Osteoblast (primary cell): ENCODE measurements around the gene SLIT3. TPM values are rescaled to one million over a fixed set of nuclear protein-coding genes. Genes with fewer than 3 reads are reported as not detected.

Experiments used
- DNase-seq: peaks from one replicate; pipeline ENCODE4 v3.0.0; 2011; ENCODE audit warnings: low spot score, mixed read lengths; ENCODE audit not compliant: insufficient read length; ENCODE audit errors: missing footprints
- H2AFZ ChIP-seq: 2 replicates; pipeline ENCODE4 v1.6.0; 2011; ENCODE audit warnings: mild to moderate bottlenecking, low read length
- H3K27ac ChIP-seq: 2 replicates; pipeline ENCODE4 v1.5.1; 2011; ENCODE audit warnings: mild to moderate bottlenecking, low read depth, low read length, moderate library complexity
- H3K27me3 ChIP-seq: 2 replicates; pipeline ENCODE4 v1.6.0; 2012; ENCODE audit warnings: mild to moderate bottlenecking, control low read depth, inconsistent platforms, low read length, moderate library complexity; ENCODE audit not compliant: insufficient read depth
- H3K36me3 ChIP-seq: 2 replicates; pipeline ENCODE4 v1.5.1; 2011; ENCODE audit warnings: mild to moderate bottlenecking, low read length, control low read depth, moderate library complexity; ENCODE audit not compliant: insufficient read depth
- H3K4me1 ChIP-seq: 2 replicates; pipeline ENCODE4 v1.5.1; 2011; ENCODE audit warnings: mild to moderate bottlenecking, low read length, control low read depth, moderate library complexity; ENCODE audit not compliant: insufficient read depth
- H3K4me2 ChIP-seq: 2 replicates; pipeline ENCODE4 v1.6.0; 2011; ENCODE audit warnings: mild to moderate bottlenecking, low read length; ENCODE audit not compliant: insufficient read depth
- H3K4me3 ChIP-seq: fragments of 200-600 bp; sonication (generic); 3 replicates; pipeline ENCODE4 v1.5.1; 2012; ENCODE audit warnings: mild to moderate bottlenecking, low read length, inconsistent platforms; ENCODE audit not compliant: insufficient read depth
- H3K79me2 ChIP-seq: 2 replicates; pipeline ENCODE4 v1.6.0; 2012; ENCODE audit warnings: mild to moderate bottlenecking, low read length, control low read depth, inconsistent platforms; ENCODE audit not compliant: insufficient read depth
- H3K9me3 ChIP-seq: 2 replicates; pipeline ENCODE4 v1.5.1; 2011; ENCODE audit warnings: low read depth, low read length, control low read depth
- H4K20me1 ChIP-seq: 2 replicates; pipeline ENCODE4 v1.6.0; 2012; ENCODE audit warnings: mild to moderate bottlenecking, low read length, control low read depth; ENCODE audit not compliant: insufficient read depth
- total RNA-seq: library from RNA; depleted of rRNA; stranded (reverse); fragments of >200 nt; gene quantifications from 2 replicates; pipeline ENCODE4 v1.2.3, GENCODE V29; 2012
- TF ChIP-seq, protein P1 (sequence below): IDR thresholded peaks from 2 replicates; pipeline ENCODE4 v1.5.1; 2011; ENCODE audit warnings: mild to moderate bottlenecking, low read depth, low read length, moderate library complexity; ENCODE audit errors: extremely low read depth

Gene SLIT3
- total RNA-seq, 1 donor, result 37.6 TPM

DNA sequence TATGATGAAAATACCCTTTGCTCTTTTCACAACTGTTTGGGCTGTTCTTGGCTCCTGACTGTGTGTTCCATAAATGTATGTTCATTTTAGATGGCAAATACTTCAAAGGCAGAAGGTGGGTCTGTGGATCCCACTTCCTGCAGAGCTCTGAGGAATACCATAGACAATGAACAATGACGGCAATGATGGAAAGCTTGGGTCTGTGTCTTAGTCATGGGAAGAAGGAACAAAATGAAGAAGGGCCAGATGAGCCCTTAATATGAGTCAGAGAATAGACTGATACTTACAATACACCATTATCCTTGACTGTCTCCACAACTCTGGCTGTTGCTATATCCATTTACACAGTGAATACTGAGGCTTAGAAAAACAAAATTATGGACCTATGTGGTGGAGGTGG is 126.0 kb downstream of the SLIT3 start:
- Histone ChIP-seq H3K9me3 (no peaks in the 10 kb centered on the region), H3K4me3 (no peak overlapping the region), H2AFZ (no peak overlapping the region), H4K20me1 (no peaks in the 10 kb centered on the region), H3K4me2 (no peak overlapping the region), H3K27me3 (no peaks in the 10 kb centered on the region), H3K27ac (no peak overlapping the region), H3K4me1 (no peaks in the 10 kb centered on the region), H3K79me2 (no peaks in the 10 kb centered on the region), H3K36me3 (no peaks in the 10 kb centered on the region)
- DNase-seq, result no peak
- TF ChIP-seq, protein P1, sequence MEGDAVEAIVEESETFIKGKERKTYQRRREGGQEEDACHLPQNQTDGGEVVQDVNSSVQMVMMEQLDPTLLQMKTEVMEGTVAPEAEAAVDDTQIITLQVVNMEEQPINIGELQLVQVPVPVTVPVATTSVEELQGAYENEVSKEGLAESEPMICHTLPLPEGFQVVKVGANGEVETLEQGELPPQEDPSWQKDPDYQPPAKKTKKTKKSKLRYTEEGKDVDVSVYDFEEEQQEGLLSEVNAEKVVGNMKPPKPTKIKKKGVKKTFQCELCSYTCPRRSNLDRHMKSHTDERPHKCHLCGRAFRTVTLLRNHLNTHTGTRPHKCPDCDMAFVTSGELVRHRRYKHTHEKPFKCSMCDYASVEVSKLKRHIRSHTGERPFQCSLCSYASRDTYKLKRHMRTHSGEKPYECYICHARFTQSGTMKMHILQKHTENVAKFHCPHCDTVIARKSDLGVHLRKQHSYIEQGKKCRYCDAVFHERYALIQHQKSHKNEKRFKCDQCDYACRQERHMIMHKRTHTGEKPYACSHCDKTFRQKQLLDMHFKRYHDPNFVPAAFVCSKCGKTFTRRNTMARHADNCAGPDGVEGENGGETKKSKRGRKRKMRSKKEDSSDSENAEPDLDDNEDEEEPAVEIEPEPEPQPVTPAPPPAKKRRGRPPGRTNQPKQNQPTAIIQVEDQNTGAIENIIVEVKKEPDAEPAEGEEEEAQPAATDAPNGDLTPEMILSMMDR, result no peak

DNA sequence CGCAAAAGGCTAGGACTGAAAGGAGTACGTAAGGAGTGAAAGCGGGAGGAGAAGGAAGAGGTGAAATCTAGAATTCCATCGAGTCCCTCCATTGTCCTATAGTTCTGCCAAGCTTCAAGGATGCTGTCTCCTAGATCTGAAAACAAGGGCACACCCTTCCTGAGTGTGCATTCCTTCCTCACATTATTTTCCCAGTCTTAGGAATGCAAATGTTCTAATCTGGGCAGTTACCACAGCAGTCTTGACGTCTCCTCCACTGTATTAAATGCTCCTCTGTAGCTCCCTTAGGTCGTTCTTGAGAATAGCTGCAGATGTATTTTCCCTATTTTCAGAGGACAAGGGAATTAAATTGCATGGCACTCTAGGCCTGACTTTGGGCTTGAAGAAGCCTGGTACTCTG is 127.6 kb downstream of the SLIT3 start:
- H3K4me2 ChIP-seq, result no peak overlapping the region
- no peak for DNase-seq
- H3K4me3 ChIP-seq, result no peak overlapping the region
- TF ChIP-seq, protein P1, result no peak
- H4K20me1 ChIP-seq, result no peaks in the 10 kb centered on the region
- no peaks in the 10 kb centered on the region for H3K27me3 ChIP-seq
- H3K4me1 ChIP-seq, result no peaks in the 10 kb centered on the region
- H3K9me3 ChIP-seq, result no peaks in the 10 kb centered on the region
- no peaks in the 10 kb centered on the region for H3K79me2 ChIP-seq
- no peaks in the 10 kb centered on the region for H3K36me3 ChIP-seq
- no peak overlapping the region for H3K27ac ChIP-seq
- no peak overlapping the region for H2AFZ ChIP-seq

DNA sequence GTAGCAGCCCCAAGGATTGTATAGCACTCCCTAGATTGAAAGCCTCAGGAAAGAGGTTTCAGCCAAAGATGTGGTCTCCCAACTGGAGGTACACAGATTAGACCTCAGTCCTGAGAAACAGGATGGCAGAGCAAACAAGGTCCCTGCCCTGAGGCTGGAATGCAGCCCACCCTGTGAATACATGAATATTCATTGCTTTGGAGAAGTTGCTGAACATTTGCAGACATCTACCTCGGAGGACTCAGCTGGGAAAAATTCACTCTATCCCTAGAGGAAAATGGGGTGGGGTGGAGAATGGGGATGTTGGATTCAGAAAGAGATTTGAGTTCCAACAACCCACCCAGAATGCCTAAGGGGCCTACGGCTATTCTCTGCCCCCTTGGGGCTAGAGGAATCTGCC is 129.4 kb downstream of the SLIT3 start:
- Histone ChIP-seq H4K20me1 (no peaks in the 10 kb centered on the region), H2AFZ (no peak overlapping the region), H3K36me3 (no peaks in the 10 kb centered on the region), H3K79me2 (no peaks in the 10 kb centered on the region), H3K27me3 (no peaks in the 10 kb centered on the region), H3K9me3 (no peaks in the 10 kb centered on the region), H3K27ac (no peak overlapping the region), H3K4me2 (no peak overlapping the region), H3K4me1 (no peaks in the 10 kb centered on the region), H3K4me3 (no peak overlapping the region)
- TF ChIP-seq, protein P1, result no peak
- DNase-seq, result no peak

DNA sequence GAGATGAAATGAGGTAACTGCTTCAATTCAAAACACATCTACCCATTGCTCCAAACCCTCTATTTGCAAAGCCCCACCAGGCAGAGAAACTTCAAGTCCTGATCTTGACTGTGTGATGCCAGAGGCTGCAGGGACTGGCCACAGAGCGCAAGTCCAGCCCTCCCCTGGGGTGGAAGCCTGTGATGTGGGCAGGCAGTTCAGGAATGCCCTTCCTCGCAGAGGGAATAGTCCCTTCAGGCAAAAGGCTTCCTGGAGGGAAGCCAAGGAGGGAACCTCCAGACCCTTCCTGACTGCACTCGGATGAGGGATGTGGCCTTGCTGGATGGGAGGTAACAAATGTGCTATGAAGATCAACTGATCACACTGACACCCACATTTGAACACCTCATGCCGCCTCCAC is 131.2 kb downstream of the SLIT3 start:
- Histone ChIP-seq H3K9me3 (no peaks in the 10 kb centered on the region), H4K20me1 (no peaks in the 10 kb centered on the region), H3K4me1 (peaks cover 5% of the 10 kb centered on the region), H3K79me2 (no peaks in the 10 kb centered on the region), H3K27me3 (no peaks in the 10 kb centered on the region), H3K36me3 (no peaks in the 10 kb centered on the region), H3K27ac (no peak overlapping the region), H2AFZ (no peak overlapping the region), H3K4me2 (no peak overlapping the region), H3K4me3 (no peak overlapping the region)
- TF ChIP-seq, protein P1, result no peak
- no peak for DNase-seq
